Activated B cell treated with CpG ODN at 0.5 μM for 24 hours (primary cell): Measurements from ENCODE around the gene PCDH9. TPM values are rescaled to one million over a fixed set of nuclear protein-coding genes. Genes with fewer than 3 reads are reported as not detected.

Experiments
- ATAC-seq: fragments of 200-7000 bp; cut with Tn5 transposase; one replicate; pipeline ENCODE4 v1.10.0; 2021; ENCODE audit warnings: low read depth, mild to moderate bottlenecking, moderate library complexity
- CTCF ChIA-PET: fragments of 350-600 bp; sonication (Branson Sonifier 250); formaldehyde crosslinking; loops from one replicate; lab custom pipeline; 2021; ENCODE audit warnings: antibody characterized with exemption; lab: Charles Lee
- POLR2A ChIA-PET: fragments of 350-600 bp; sonication (Branson Sonifier 250); formaldehyde crosslinking; loops from one replicate; lab custom pipeline; 2021; ENCODE audit warnings: antibody characterized with exemption; lab: Charles Lee
- DNase-seq: peaks from one replicate; pipeline ENCODE4 v3.0.0; 2022
- H3K27ac Mint-ChIP-seq: one replicate; pipeline ENCODE4 v1.8.0; 2020; ENCODE audit warnings: mixed read lengths
- H3K27me3 Mint-ChIP-seq: one replicate; pipeline ENCODE4 v1.8.0; 2021; ENCODE audit warnings: mixed read lengths
- H3K36me3 Mint-ChIP-seq: one replicate; pipeline ENCODE4 v1.8.0; 2021; ENCODE audit warnings: low read depth, mixed read lengths
- H3K4me1 Mint-ChIP-seq: one replicate; pipeline ENCODE4 v1.8.0; 2021; ENCODE audit warnings: mixed read lengths
- H3K4me3 Mint-ChIP-seq: one replicate; pipeline ENCODE4 v1.8.0; 2020; ENCODE audit warnings: mild to moderate bottlenecking, mixed read lengths
- H3K9me3 Mint-ChIP-seq: one replicate; pipeline ENCODE4 v1.8.0; 2020; ENCODE audit warnings: mixed read lengths
- CTCF ChIP-seq: fragments of 200-600 bp; IDR thresholded peaks from one replicate; pipeline ENCODE4 v1.8.0; 2022; ENCODE audit warnings: antibody characterized with exemption, mild to moderate bottlenecking
- intact Hi-C: fragments of 100-400 bp; cut with micrococcal nuclease; formaldehyde crosslinking; loops from one replicate; pipeline ENCODE4 v1.15.1; 2024
- total RNA-seq: library from RNA; stranded (reverse); gene quantifications from 2 replicates; pipeline ENCODE4 v1.2.3, GENCODE V29; 2022

PCDH9 gene
- total RNA-seq, 1 donor from 2014 or later = 6.4 TPM

GRCh38 chr13:67140006-67140405 lies 90.1 kb downstream of the PCDH9 start:
- intact Hi-C loops = no loop called here
- no peak overlapping the region for H3K27ac Mint-ChIP-seq
- ATAC-seq = no peak
- H3K9me3 Mint-ChIP-seq = no peaks in the 10 kb centered on the region
- H3K4me1 Mint-ChIP-seq = peaks cover 14% of the 10 kb centered on the region
- DNase-seq = no peak
- H3K36me3 Mint-ChIP-seq = no peaks in the 10 kb centered on the region
- H3K27me3 Mint-ChIP-seq = no peaks in the 10 kb centered on the region
- H3K4me3 Mint-ChIP-seq = no peak overlapping the region
- CTCF ChIA-PET = interaction anchor here (0.8 kb wide), 1 partner anchor 84 kb away, joined by 3 read pairs; no protein-coding TSS in a partner anchor
- TF ChIP-seq CTCF = no peak
- POLR2A ChIA-PET = no interaction called here

- Mint-ChIP-seq H3K4me3 (no peak overlapping the region), H3K27ac (no peak overlapping the region), H3K9me3 (no peaks in the 10 kb centered on the region), H3K36me3 (no peaks in the 10 kb centered on the region), H3K4me1 (peaks cover 10% of the 10 kb centered on the region), H3K27me3 (no peaks in the 10 kb centered on the region)
- CTCF ChIA-PET = no interaction called here
- intact Hi-C loops = no loop called here
- no peak for TF ChIP-seq CTCF
- ATAC-seq (no peak), DNase-seq (no peak)
- POLR2A ChIA-PET = no interaction called here
Measured at GRCh38 chr13:67139551-67139950, 90.6 kb downstream of the PCDH9 start.

GRCh38 chr13:67138970-67139369 lies 91.2 kb downstream of the PCDH9 start:
- TF ChIP-seq CTCF = no peak
- H3K9me3 Mint-ChIP-seq = no peaks in the 10 kb centered on the region
- ChIA-PET CTCF (no interaction called here), POLR2A (no interaction called here)
- no peaks in the 10 kb centered on the region for H3K36me3 Mint-ChIP-seq
- H3K4me3 Mint-ChIP-seq = no peak overlapping the region
- intact Hi-C loops = no loop called here
- DNase-seq (no peak), ATAC-seq (no peak)
- no peaks in the 10 kb centered on the region for H3K27me3 Mint-ChIP-seq
- H3K4me1 Mint-ChIP-seq = peaks cover 10% of the 10 kb centered on the region
- no peak overlapping the region for H3K27ac Mint-ChIP-seq

GRCh38 chr13:67137044-67137735 lies 92.9 kb downstream of the PCDH9 start:
- no peak for TF ChIP-seq CTCF
- Mint-ChIP-seq H3K27me3 (no peaks in the 10 kb centered on the region), H3K9me3 (no peaks in the 10 kb centered on the region), H3K27ac (no peak overlapping the region), H3K4me1 (peaks cover 5% of the 10 kb centered on the region), H3K4me3 (no peak overlapping the region), H3K36me3 (no peaks in the 10 kb centered on the region)
- DNase-seq (no peak), ATAC-seq (no peak)
- ChIA-PET POLR2A (no interaction called here), CTCF (no interaction called here)
- intact Hi-C loops = no loop called here

GRCh38 chr13:67136157-67136556 lies 94.0 kb downstream of the PCDH9 start:
- ATAC-seq (no peak), DNase-seq (no peak)
- no peaks in the 10 kb centered on the region for H3K27me3 Mint-ChIP-seq
- peaks cover 5% of the 10 kb centered on the region for H3K4me1 Mint-ChIP-seq
- no peaks in the 10 kb centered on the region for H3K36me3 Mint-ChIP-seq
- no peak overlapping the region for H3K4me3 Mint-ChIP-seq
- H3K9me3 Mint-ChIP-seq = no peaks in the 10 kb centered on the region
- TF ChIP-seq CTCF = no peak
- intact Hi-C loops = no loop called here
- ChIA-PET CTCF (no interaction called here), POLR2A (no interaction called here)
- no peak overlapping the region for H3K27ac Mint-ChIP-seq
